AML-193 (cell line): Measurements from ENCODE around the gene FANK1.
"Not testable (repeated sequence)": the region's sequence is repeated elsewhere in the genome, so short reads cannot be mapped to it uniquely, and the experiment has no call there.

Source experiments
- DNase-seq, 2 experiments: peaks; one replicate each; lab custom pipeline; 2025; lab: John Stamatoyannopoulos, UW

The FANK1 gene

DNA sequence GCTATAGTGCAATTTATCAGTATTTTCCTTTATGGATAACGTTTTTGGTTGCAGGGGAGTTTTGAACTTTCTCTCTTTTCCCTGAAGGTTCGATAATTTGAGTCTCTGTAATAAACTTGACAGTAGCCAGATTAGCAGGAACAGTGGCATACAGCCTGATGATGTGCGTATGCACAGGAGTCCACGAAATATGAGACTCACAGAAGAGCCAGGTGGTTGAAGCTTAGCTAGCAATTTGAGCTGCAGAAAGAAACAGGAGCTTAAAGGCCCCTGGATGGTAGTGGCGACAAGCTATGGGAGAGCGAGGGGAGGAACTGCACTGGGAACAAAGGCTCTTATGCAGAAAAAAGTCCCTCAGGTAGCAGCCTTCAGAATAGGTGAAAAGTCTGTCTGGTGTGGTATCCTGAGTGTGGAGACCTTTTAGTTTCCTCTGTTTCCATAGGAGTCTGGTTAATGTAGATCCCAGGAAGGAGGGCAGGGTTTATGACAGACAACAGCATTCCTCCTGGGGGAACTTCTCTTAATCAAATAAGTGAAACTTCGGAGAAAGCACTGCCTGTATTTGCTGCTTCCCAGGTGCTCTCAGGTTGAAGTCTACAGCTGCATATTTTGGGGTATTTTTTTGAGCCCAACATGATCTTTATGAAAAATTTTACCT, 32.7 kb downstream of the FANK1 start:
- no peak for DNase-seq

DNA sequence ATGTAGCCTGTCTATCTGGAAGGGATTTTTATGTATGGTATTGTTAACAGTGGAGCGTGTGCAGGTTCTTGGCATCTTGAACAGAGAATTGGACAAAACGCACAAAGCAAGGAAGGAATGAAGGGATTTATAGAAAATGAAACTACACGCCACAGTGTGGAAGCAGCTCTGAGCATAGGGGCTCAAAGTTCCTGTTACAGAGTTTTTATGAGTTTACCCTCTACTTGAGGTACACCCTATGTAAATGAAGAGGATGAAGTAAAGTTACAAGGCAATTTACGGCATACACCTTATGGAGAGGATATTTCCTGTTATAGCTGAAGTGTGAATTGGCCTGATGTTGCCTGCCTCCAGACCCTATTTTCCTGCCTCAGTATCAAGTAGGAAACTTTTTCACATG, 33.3 kb downstream of the FANK1 start:
- DNase-seq: no peak

DNA sequence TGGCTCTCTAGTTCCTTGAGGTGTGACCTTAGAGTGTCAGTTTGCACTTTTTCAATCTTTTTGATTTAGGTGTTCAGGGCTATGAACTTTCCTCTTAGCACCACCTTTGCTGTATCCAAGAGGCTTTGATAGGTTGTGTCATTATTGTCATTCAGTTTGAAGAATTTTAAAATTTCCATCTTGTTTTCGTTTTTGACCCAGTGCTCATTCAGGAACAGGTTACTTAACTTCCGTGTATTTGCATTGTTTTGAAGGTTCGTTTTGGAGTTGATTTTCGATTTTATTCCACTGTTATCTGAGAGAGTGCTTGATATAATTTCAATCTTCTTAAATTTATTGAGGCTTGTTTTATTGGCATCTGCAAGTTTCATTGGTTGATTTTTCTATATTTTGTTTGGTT, 37.3 kb downstream of the FANK1 start:
- DNase-seq: no peak

DNA sequence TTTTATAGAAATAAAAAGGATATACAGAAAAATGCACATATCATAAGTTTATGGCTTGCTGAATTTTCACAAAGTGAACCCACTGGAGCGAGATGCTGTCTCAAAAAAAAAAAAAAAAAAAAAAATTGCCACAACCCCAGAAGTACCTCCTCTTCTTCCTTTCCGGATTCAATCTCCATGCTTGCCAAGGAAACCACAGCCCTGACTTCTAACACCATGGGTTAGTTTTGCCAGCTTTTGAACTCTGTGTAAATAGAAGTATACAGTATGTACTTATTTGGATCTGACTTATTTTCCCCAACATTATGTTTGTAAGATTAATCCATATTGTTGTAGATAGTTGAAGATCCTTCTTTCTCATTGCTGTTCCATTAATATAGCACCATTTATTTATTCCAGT, 40.0 kb downstream of the FANK1 start:
- no peak for DNase-seq

DNA sequence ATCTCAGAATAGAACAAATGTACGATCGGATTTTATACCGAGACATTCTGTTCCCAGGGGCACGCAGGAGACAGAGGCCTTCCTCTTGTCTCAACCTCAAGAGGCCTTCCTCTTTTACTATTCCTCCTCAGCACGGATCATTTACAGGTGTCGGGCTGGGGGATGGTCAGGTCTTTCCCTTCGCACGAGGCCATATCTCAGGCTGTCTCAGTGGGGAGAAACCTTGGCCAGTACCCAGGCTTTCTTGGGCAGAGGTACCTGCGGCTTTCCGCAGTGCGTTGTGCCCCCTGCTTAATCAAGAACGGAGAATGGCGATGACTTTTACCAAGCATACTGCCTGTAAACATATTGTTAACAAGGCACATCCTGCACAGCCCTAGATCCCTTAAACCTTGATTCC, 44.2 kb downstream of the FANK1 start:
- DNase-seq: no peak

DNA sequence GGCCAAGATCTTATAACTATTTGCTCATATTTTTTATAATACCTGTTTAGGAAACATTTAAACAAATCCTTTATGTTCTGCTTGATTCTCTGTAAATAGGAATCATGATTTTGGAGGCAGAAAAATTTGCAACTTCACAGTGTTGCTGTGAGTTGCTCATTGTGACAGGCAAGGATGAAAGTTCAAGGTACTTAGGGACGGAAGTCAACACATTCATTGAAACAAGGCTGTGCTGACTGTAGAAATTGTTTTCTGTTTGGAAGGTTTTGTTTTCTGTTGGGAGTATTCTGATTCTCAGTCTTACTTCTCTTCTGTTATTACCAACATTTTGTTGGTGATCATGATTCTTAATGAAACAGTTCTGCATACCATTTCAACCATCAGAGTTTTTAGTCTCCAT, 54.9 kb downstream of the FANK1 start:
- no peak for DNase-seq

DNA sequence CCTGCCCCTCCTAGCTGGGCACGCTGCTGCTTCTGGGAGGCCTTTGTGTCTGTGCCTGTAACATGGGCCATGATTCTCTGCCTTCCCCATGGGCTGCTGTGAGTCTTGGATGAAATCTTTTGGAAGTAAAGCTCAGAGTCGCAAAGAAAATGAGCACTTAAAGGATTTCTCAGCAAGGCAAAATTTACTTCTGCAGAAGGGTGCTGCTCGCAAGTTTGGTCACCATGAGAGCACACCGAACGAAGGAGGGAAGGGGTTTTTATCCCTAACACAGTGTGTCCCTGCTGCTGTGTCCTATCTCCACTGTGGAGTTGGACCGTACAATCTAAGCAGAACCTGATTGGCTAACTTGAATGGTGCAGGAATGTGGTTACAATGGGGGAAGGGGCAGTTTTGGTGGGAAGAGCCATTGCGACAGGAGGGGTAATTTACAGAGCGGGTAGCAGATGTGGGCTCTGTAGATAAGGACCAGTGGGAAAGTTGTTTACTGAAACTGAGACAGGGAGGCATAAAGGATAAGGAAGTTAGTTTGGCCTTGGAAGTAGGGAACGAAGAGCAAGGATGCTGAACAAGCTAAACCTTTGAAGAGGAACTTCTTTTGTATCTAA, 57.5 kb downstream of the FANK1 start:
- no peak for DNase-seq

DNA sequence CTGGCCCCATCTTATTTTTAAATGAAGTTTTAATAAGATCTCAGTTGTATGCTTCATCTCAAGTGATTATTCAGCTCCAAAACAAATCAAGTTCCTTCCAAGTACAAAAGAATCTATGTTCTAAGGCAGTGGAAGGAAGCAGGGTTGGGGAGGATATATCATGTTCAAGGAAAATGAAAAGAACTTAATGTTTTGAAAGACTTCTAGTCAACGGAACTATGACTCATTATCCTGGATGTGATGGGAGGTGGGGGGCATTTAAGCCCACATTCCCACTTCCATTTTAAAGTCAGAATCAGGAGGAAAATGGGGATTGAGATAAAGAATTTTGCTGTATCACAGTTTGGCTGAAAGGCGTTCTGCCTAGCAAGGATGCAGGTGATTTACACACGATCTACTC, 59.4 kb downstream of the FANK1 start:
- DNase-seq: no peak

DNA sequence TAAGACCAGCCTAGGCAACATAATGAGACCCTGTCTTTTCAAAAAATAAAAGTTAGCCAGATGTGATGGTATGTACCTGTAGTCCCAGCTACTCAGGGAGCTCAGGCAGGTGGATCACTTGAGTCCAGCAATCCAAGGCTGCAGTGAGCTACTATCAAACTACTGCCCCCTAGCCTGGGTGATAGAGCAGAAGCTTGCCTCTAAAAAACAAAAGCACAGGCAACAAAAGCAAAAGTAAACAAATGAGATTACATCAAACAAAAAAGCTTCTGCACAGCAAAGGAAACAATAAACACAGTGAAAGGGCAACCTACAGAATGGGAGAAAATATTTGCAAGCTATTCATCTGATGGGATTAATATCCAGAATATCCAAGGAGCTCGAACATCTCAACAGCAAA, 65.4 kb downstream of the FANK1 start:
- DNase-seq: no peak

DNA sequence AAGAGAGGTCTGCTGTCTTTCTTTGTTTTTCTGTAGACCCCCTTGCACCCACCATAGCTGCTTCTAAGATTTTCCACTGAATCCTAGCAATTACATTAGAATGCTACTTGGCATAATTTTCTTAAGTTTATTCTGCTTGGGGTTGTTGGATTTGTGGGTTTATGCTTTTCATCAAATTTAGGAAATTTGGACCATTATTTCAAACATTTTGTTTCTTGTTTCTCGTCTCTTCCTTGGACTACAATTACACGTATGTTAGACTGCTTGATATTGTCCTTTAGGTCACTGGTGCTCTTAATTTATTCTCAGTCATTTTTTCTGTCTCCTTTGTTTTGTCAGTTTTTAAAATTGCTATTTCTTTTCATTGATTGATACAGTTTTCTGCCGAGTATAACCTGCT, 65.8 kb downstream of the FANK1 start:
- no peak for DNase-seq

DNA sequence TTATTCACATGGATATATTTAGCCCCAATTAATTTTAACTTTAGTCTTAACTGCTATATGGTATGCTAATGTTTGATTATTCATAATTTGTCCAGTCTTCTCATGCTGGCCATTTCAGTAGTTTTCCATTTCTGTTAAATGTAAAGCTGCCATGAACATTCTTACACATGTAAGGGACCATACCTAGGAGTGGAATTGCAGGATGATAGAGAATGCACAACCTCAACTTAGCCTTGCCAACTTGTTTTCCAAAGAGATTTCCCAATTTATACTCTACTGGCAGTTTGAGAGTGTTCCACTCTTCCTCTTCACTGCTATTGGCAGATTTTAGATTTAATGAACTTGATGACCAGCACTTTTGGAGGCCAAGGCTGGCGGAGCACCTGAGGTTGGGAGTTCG, 68.2 kb downstream of the FANK1 start:
- DNase-seq: no peak

DNA sequence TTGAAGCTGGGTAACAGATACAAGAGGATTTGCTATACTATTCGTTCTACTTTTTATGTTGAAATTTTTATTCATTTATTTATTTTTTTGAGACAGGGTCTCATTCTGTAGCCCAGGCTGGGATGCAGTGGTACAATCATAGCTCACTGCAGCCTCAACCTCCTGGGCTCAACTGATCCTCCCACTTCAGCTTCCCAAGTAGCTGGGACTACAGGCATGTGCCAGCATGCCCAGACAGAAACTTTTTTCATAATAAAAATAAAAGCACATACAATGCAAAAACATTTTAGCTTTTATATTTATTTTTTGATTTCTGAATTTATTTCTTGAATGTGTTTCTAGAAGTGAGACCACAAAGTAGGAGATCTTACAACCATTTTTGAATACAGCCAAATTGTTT, 71.2 kb downstream of the FANK1 start:
- DNase-seq: no peak

DNA sequence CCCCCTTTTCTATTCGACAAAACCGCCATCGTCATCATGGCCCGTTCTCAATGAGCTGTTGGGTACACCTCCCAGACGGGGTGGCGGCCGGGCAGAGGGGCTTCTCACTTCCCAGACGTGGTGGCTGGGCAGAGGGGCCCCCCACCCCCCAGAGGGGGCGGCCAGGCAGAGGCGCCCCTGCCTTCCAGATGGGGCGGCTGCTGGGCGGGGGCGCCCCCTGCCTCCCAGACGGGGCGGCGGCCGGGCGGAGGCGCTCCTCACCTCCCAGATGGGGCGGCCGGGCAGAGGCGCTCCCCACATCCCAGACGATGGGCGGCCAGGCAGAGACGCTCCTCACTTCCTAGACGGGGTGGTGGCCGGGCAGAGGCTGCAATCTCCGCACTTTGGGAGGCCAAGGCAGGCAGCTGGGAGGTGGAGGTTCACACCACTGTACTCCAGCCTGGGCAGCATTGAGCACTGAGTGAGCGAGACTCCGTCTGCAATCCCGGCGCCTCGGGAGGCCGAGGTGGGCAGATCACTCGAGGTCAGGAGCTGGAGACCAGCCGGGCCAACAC, 73.8 kb downstream of the FANK1 start:
- DNase-seq: not testable (repeated sequence)

DNA sequence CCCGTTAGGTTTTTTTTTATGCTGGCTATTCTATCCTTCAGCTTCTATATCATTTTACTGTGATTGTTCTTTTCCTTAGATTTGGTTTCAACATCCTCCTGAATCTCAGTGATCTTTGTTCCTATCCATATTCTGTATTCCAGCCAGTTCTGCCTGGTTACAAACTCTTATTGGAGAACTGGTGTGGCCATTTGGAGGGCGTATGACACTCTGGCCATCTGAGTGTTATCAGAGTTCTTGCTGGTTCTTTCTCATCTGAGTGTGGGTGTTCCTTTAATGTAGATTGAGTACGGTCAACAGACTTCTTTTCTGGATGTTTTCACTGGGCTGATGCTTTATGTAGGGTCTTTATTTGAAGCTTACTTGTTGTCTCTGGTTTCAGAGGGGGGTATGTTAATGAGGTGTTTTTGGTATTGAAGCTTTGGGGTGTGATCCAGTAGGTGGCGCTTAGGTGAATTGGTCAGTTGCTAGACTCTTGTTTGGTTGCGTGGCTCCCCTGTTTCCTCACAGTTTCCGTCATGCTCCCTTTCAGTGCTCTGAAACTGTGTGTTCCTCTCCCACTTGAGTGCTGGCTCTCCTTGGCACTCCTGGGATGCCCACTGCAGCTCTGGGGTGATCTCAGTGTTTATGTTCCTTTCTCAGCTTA, 80.7 kb downstream of the FANK1 start:
- DNase-seq: peak in 1 of 2 experiments; percentile 2

DNA sequence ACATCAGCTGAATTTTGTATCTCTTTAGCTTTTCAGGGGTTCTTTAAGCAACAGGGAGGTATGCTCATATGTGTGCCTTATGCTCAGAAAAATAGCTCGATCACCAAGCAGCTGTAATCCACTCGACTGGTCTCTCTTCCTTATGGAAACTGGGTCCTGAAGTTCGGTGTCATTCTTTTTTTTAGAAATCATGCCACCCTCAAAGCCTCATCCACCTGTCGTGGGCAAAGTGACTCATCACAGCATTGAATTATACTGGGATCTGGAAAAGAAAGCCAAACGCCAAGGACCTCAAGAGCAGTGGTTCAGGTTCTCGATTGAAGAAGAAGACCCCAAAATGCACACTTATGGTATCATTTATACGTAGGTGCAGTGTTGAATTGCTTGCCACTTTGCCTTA, 83.6 kb downstream of the FANK1 start:
- DNase-seq: no peak

DNA sequence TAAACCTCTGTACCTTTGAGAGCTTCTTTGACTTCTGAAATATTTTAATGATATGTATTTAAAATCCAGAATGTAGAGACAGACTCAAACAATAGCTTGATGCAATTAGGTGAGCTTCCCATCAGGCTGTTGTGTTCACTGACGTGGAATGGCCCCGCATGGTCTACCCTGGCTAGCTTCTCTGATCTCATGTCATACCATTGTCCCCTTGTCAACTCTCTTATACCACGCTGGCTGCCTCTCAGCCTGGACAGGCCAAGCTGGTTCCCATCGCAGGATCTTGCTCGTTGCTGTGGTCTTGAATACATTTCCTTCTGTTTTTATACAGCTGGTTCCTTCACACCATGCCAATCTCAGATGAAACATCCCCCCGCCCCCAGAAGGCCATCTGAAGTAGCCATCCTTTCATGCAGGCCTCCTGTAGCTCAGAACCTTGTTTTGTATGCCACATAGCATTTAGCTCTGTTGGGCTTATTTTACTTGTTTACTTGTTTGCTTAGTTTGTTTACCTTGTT, 84.2 kb downstream of the FANK1 start:
- no peak for DNase-seq

DNA sequence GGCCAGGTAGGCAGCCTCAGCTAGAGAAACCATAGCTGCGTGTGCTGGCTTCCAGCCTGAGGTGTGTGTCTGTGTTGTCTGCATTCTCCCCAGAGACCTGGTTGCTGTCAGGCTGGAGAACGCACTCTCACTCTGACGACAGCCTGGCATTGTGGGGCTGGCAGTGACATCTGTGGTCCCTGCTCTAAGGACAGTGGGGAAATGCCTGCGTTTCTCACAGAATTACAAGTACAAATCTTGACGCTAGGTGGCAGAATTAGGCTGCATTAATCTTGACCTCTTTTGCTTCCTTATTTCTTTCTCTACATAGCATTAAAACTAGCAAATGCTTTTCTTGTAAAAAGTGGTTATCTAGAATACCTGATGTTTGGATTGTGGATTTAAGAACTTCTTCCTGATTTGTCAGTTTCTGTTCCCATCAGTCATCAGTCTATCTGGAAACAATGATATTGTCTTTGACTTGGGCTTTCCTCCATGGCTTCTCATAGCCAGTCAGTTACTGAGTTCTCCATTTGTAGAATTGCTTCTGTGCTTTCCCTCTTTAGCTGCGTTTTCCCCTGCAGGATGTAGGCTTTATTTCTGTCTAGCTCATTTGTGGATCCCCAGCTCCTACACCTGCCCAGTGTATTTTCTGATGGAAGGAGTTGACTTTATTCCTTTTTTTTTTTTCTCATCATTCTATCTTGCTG, 86.0 kb downstream of the FANK1 start:
- peak; percentile 44 to 60 for DNase-seq

DNA sequence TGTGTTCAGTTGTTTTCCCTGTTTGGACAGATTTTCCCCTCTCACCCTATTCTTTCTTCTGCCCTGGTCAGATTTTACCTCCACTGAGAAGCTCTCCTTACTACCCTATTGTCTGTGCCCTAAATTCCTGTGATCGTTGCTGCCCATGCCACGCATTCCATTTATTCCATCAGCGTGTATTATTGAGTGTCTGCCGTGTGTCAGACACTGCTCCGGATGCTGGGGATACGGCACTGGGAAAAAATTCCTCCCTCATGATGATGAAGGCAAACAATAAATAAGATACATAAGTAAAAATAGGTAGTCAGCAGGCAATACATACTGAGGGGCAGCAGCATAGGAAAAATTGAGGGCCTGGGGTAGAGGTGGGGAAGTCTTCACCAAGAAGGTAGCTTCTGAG, 86.8 kb downstream of the FANK1 start:
- DNase-seq: no peak

DNA sequence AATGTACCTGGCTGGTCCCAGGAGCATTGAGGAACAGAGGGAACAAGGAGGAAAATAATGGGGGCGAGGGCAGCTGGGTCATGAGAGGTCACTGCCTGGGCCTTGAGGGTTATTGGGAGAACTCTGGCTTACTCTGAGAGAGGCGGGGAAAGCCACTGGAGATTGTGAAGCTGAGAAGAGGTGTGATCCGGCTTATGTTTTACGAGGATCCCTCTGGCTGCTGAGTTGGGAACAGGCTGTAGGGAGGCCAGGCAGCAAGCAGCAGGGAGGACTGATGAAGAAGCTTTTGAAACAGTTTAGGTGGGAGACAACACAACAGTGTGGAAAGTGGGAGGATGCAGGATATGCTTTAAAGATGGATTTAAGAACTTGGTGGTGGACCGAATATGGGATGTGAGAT, 87.3 kb downstream of the FANK1 start:
- DNase-seq: no peak

DNA sequence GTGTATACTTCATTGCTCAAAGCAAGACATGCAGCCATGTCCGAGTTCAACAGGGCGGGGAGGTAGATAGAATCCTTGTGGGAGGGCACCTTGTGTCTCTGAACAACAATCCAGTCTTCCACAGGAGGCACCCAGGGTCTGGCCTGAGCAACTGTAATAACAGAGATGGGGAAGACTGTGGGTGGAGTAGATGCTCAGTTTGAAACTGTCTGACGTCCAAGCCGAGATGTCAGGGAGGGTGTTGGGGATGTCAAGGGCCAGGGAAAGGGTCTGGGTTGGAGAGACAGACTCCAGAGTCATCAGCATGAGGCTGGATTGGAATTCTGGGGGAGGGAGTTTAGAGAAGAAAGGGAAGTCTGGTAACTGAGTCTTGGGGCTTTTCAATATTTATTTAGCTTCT, 88.0 kb downstream of the FANK1 start:
- no peak for DNase-seq

DNA sequence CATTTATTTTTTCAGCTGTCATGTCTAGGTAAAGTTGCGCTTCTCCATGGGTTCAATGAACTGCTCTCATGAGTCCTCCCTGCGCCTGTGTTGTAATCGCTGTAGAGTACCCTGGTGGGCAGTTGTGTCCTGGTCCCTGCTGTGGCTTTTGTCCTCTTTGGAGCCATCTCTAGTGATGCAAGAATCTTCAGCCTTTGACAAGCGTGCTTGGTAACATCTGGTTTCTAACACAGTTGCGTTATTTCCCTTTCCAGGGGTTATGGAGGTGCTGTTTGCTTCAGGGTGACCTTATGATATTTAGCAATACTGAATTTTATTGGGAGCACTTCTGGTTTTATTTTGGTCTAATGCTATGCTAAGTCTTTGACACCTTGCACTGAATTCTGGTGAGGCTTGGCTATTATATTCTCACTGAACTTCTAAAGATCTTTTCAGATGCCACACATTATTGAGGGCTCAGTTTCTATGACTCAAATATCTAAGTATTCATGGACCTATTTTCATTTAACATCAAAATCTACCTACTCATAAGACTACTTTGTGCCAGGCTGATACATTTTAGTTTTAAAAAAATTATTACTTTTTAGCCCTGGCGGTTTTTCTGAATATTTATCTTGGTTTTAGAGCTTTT, 88.6 kb downstream of the FANK1 start:
- DNase-seq: peak in 1 of 2 experiments; percentile 4
